ENCODE results near the gene STX2. TPM values are rescaled to one million over a fixed set of nuclear protein-coding genes. Genes with fewer than 3 reads are reported as not detected.

STX2 gene
- total and polyA plus RNA-seq, 2 donors (not counting 3 experiments of a cell fraction or from before 2014, with no cell fraction given) = 26.2 to 32.6 TPM

DNA sequence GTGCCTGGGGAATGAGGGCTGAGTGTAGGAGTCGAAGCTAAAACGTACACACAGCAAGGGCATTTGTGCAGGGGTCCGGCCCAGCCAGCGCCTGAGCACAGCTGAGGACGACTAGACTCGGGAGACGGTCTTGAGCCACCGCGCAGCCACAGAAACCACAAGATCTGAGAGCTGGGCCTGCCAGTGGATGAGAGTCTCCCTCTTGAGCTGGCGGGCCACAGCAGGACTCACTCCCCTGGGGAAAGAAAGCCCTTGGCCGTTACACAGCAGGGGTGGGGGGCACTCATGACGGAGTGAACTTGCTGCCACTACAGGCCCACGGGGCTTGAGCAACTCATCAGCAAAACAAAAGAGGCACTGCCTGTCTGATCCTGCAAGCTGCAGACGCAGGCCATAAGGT, 23.0 kb downstream of the STX2 start:
- Histone ChIP-seq H3K4me3 (replicated peaks in 1 of 3; ENCODE audit: insufficient read depth in 1 of 3, low read depth in 1 of 3, low read length in 3 of 3) (no peak overlapping the region), H3K4me1 (ENCODE audit: control insufficient read depth, extremely low read depth, insufficient read depth, low read length) (no peaks in the 10 kb centered on the region), H3K4me2 (ENCODE audit: insufficient read depth, low read length) (no peak overlapping the region), H4K20me1 (replicated peaks; ENCODE audit: control insufficient read depth, extremely low read depth, insufficient read depth, low read length) (no peaks in the 10 kb centered on the region), H3K79me2 (ENCODE audit: control insufficient read depth, insufficient read depth, low read length) (peaks cover 7% of the 10 kb centered on the region), H3K9me3 (replicated peaks; ENCODE audit: control insufficient read depth, insufficient read depth, low read length) (no peaks in the 10 kb centered on the region), H3K27ac (ENCODE audit: insufficient read depth, low read depth, low read length) (no peak overlapping the region), H3K27me3 (ENCODE audit: control insufficient read depth in 2 of 2, insufficient read depth in 2 of 2, low read length in 2 of 2) (no peaks in the 10 kb centered on the region), H3K9me1 (replicated peaks; ENCODE audit: control insufficient read depth, extremely low read depth, insufficient read depth, low read length) (no peaks in the 10 kb centered on the region), H3K9ac (replicated peaks; ENCODE audit: extremely low read depth, insufficient read depth, low read length) (no peak overlapping the region), H3K36me3 (ENCODE audit: control insufficient read depth in 2 of 2, extremely low read depth in 1 of 2, insufficient read depth in 2 of 2, low read length in 2 of 2) (peaks cover under 1 to 1% of the 10 kb centered on the region in 2 experiments), H2AFZ (ENCODE audit: low read depth, low read length) (no peak overlapping the region)
- no TSS peak for BruUV-seq (replicated peaks)
- TF ChIP-seq FOS (IDR thresholded peaks at IDR 0.05; ENCODE audit: borderline replicate concordance, insufficient read depth, low read length) = no peak
- TF ChIP-seq GATA2 (IDR thresholded peaks at IDR 0.05; ENCODE audit: insufficient read depth, insufficient read length, low read depth, low read length) = no peak
- dilution Hi-C loops (cut with MboI; ENCODE audit: extremely low pct_ligation_motif_present, low sequenced_read_pairs) = no loop called here
- CTCF ChIA-PET = interaction anchor here (0.7 to 2.3 kb wide), 3 partner anchors 13 to 1015 kb away, joined by 3 to 5 read pairs (median 4); no protein-coding TSS in a partner anchor
- FAIRE-seq = no peak
- no peak for DNase-seq (ENCODE audit: low read depth, low spot score)
- intact Hi-C loops (cut with micrococcal nuclease) = loop anchor here (5.0 kb wide), 1 partner anchor 56 kb away; the partner anchor contains the start of gene RAN
- POLR2A ChIA-PET = no interaction called here

DNA sequence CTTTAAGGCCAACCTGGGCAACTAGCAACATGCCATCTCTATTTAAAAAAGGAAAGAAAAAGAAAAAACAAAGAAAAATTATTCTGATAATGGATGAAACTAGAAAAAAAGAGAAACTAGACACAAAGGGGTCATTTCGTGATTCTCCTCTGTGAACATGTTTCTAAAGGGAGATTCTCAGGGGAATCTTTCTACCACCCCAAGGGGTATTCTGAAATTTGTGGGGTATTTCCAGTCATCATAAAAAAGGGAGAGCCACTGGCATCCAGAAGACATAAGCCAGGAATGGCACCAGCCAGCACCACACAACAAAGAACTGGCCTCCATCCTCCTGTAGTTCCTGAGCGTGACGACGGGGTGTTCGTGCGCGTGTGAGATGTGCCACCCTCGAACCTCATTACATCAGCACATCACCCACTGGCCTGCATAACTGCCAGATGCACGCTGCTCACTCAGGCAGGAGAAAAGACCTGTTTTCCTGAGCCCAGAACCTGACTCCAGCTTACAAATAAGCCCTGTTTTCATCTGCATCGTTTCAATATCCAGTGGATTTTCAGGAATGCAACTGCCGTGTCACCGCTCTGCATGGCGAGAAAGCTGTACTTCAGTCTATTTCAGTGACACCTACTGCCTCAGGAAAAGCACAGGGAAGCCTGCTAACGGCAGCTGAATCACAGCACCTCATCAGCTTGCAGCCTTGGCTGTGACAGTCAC, 23.9 kb downstream of the STX2 start:
- H3K9ac ChIP-seq (replicated peaks; ENCODE audit: extremely low read depth, insufficient read depth, low read length) = no peak overlapping the region
- H3K36me3 ChIP-seq (ENCODE audit: control insufficient read depth in 2 of 2, extremely low read depth in 1 of 2, insufficient read depth in 2 of 2, low read length in 2 of 2) = no peaks in the 10 kb centered on the region
- H3K4me3 ChIP-seq (replicated peaks in 1 of 3; ENCODE audit: insufficient read depth in 1 of 3, low read depth in 1 of 3, low read length in 3 of 3) = no peak overlapping the region
- no peak overlapping the region for H3K4me2 ChIP-seq (ENCODE audit: insufficient read depth, low read length)
- H3K9me3 ChIP-seq (replicated peaks; ENCODE audit: control insufficient read depth, insufficient read depth, low read length) = no peaks in the 10 kb centered on the region
- no peak overlapping the region for H3K27ac ChIP-seq (ENCODE audit: insufficient read depth, low read depth, low read length)
- no peaks in the 10 kb centered on the region for H3K4me1 ChIP-seq (ENCODE audit: control insufficient read depth, extremely low read depth, insufficient read depth, low read length)
- no peaks in the 10 kb centered on the region for H4K20me1 ChIP-seq (replicated peaks; ENCODE audit: control insufficient read depth, extremely low read depth, insufficient read depth, low read length)
- no TSS peak for BruUV-seq (replicated peaks)
- H3K9me1 ChIP-seq (replicated peaks; ENCODE audit: control insufficient read depth, extremely low read depth, insufficient read depth, low read length) = no peaks in the 10 kb centered on the region
- no peak overlapping the region for H2AFZ ChIP-seq (ENCODE audit: low read depth, low read length)
- POLR2A ChIA-PET = no interaction called here
- intact Hi-C loops (cut with micrococcal nuclease) = loop anchor here (5.0 kb wide), 1 partner anchor 57 kb away; the partner anchor contains the start of gene RAN
- CTCF ChIA-PET = no interaction called here
- dilution Hi-C loops (cut with MboI; ENCODE audit: extremely low pct_ligation_motif_present, low sequenced_read_pairs) = no loop called here
- no peaks in the 10 kb centered on the region for H3K27me3 ChIP-seq (ENCODE audit: control insufficient read depth in 2 of 2, insufficient read depth in 2 of 2, low read length in 2 of 2)
- DNase-seq (ENCODE audit: low read depth, low spot score) (no peak), FAIRE-seq (no peak)
- TF ChIP-seq GATA2 (IDR thresholded peaks at IDR 0.05; ENCODE audit: insufficient read depth, insufficient read length, low read depth, low read length) (no peak), POLR2AphosphoS5 (IDR thresholded peaks at IDR 0.05; ENCODE audit: insufficient read depth, low read depth, low read length) (no peak)
- TF ChIP-seq, protein P1, sequence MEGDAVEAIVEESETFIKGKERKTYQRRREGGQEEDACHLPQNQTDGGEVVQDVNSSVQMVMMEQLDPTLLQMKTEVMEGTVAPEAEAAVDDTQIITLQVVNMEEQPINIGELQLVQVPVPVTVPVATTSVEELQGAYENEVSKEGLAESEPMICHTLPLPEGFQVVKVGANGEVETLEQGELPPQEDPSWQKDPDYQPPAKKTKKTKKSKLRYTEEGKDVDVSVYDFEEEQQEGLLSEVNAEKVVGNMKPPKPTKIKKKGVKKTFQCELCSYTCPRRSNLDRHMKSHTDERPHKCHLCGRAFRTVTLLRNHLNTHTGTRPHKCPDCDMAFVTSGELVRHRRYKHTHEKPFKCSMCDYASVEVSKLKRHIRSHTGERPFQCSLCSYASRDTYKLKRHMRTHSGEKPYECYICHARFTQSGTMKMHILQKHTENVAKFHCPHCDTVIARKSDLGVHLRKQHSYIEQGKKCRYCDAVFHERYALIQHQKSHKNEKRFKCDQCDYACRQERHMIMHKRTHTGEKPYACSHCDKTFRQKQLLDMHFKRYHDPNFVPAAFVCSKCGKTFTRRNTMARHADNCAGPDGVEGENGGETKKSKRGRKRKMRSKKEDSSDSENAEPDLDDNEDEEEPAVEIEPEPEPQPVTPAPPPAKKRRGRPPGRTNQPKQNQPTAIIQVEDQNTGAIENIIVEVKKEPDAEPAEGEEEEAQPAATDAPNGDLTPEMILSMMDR (IDR thresholded peaks at IDR 0.05; ENCODE audit: extremely low read depth in 1 of 2, insufficient read depth in 1 of 2, low read depth in 1 of 2, low read length in 2 of 2) = no peak
- peaks cover 7% of the 10 kb centered on the region for H3K79me2 ChIP-seq (ENCODE audit: control insufficient read depth, insufficient read depth, low read length)
